Sciatic nerve (tissue), 2 donors: ENCODE measurements around the gene GSTO2. TPM values are rescaled to one million over a fixed set of nuclear protein-coding genes. Genes with fewer than 3 reads are reported as not detected.

Source experiments
- ATAC-seq: fragments of 200-7000 bp; cut with Tn5 transposase; one replicate; pipeline ENCODE4 v1.9.1; 2020; ENCODE audit warnings: mild to moderate bottlenecking, moderate library complexity
- DNase-seq: peaks from one replicate; pipeline ENCODE4 v3.0.0-alpha.2; 2020; ENCODE audit warnings: low spot score
- intact Hi-C: fragments of 100-400 bp; cut with DNase I; formaldehyde crosslinking; loops from one replicate; pipeline ENCODE4 v1.14.2; 2022
- total RNA-seq: library from RNA; stranded (reverse); fragmentation: NEBNext Ultra II Directional; extraction: Animal tissue kit (Norgen Biotek cat#: 25700); gene quantifications from one replicate; pipeline ENCODE4 v1.2.1, GENCODE V29; 2021
- donor health status: DM: no; HTN: no; CAD: no.
- donor health status: DM: no; HTN: no; CAD: no.

The GSTO2 gene
- total RNA-seq, 1 donor from 2014 or later, result 2.1 TPM

DNA sequence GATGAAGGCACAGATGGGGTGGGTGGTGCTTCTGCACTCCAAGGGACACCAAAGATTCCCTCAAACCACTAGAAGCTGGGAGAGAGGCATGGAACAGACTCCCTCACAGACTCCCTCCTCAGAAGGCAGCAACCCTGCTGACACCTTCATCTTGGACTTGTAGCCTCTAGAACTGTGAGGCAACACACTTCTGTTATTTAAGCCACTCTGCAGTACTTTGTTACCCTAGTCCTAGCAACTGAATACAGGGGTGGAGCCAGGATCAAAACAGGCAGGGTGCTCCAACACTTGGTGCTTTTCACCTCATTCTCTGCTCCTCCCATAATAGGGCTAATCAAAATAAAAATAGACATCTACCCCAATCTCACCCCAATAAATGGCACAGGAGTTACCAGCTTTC is 16.6 kb upstream of the GSTO2 start:
- intact Hi-C loops, result no loop called here
- no peak for ATAC-seq

DNA sequence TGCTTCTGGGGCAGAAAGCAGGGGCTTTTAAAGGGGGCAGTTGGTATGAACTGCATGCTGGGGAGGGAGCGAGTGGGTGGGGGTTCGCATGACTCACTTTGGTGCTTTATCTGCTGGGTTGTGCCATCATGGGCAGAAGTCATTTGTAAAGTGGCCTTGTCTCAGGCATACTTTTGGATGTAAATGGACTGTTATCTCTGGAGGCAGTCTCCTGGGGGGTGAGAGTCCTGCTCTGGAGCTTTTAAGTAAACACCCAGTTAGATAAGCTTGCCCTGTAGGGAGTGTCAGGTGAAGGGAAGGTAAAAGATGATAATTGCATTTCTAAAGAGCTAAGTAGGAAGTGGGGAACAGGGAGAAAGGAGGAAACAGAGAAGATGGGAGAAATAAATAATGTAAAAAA is 15.9 kb upstream of the GSTO2 start:
- DNase-seq (no peak), ATAC-seq (no peak)
- intact Hi-C loops, result no loop called here

More for the DNA sequence above, 16.6 kb upstream of the GSTO2 start:
- DNase-seq, result no peak

GRCh38 chr10:104253606-104254410 is 15.2 kb upstream of the GSTO2 start:
- DNase-seq (no peak), ATAC-seq (no peak)
- intact Hi-C loops, result loop anchor here (2.0 kb wide), 1 partner anchor 17 kb away; no protein-coding TSS in a partner anchor

DNA sequence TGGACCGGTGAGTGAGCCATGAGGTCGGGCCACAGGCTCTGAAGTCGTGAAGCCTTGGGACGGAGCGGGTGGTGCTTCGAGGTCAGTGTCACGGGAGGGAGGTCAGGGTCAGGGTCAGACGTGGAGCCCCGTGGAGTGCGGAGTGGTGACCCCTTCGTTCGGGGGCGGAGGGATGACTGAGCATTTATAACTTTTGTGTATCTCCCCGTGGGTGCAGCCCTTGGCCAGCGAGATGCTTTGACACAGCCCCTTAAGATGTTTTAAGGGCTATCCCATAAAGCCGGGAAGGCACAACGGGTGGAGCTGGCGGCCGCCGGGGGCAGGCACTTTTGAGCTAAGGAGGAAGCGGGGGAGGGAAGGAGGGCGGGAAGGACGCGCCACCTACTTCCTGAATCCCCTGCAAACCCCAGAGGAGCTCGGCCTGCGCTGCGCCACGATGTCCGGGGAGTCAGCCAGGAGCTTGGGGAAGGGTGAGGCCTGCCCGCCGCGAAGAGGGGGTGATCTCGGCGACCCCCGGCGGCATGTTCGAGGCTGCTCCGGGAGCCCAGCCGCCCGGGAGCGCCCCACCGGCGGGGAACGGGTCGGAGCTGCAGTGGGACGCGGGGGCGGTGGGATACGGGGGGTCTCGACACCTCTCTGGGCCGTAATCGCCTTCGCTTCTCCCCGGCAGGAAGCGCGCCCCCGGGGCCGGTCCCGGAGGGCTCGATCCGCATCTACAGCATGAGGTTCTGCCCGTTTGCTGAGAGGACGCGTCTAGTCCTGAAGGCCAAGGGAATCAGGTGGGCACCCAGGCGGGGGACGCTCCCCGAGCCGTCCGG is 14.3 kb upstream of the GSTO2 start, which contains the start of gene GSTO1:
Gene GSTO1, plus strand, starts transcription at position 400 of the 818 bp plus-strand sequence. Its CDS starts 37 bp downstream, at position 437.
- peak; percentile 93 for ATAC-seq
- intact Hi-C loops, result loop anchor here (2.0 kb wide), 1 partner anchor 18 kb away; no protein-coding TSS in a partner anchor

GRCh38 chr10:104255311-104255981 is 13.5 kb upstream of the GSTO2 start:
- intact Hi-C loops, result loop anchor here (2.0 kb wide), 1 partner anchor 19 kb away; no protein-coding TSS in a partner anchor
- DNase-seq (no peak), ATAC-seq (peak; percentile 79)

More for the DNA sequence above, 14.3 kb upstream of the GSTO2 start, which contains the start of gene GSTO1:
- DNase-seq, result peak; percentile 88

DNA sequence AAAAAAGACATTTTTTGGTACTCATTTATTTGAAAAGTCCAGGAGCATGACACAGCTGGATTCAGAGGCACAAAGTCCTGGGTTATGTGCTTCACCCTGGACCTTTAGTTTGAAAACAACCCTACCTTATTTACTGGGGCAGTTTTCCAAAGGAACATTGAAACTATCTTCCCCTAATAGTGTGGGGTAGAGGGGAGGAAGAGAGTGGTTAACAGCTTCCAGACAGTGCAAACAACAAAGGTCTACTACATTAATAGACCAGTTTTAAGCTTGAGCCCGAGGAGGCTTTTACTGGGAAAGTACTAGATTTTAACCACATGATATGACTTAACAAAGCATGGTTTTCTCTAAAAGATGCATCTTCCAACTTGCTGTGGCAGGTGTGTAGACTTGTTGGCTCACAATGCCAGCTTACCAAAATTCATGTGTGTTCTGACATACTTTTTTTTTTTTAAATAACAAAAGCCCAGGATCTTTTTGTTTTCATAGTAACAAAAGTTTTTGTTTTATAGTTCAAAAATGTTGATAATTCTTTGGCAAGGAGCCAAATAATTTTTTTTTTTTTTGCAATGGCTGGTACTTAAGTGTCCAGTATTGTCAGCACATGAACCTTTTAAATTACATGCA is 12.5 kb upstream of the GSTO2 start:
- DNase-seq (no peak), ATAC-seq (no peak)
- intact Hi-C loops, result no loop called here

GRCh38 chr10:104257235-104257634 is 11.7 kb upstream of the GSTO2 start:
- intact Hi-C loops, result no loop called here
- DNase-seq (no peak), ATAC-seq (no peak)

- DNase-seq, result no peak
- ATAC-seq, result no peak
- intact Hi-C loops, result no loop called here
Measured at GRCh38 chr10:104258209-104258608, 10.8 kb upstream of the GSTO2 start.

GRCh38 chr10:104259456-104259855 is 9.5 kb upstream of the GSTO2 start:
- no peak for ATAC-seq
- no peak for DNase-seq
- intact Hi-C loops, result no loop called here

DNA sequence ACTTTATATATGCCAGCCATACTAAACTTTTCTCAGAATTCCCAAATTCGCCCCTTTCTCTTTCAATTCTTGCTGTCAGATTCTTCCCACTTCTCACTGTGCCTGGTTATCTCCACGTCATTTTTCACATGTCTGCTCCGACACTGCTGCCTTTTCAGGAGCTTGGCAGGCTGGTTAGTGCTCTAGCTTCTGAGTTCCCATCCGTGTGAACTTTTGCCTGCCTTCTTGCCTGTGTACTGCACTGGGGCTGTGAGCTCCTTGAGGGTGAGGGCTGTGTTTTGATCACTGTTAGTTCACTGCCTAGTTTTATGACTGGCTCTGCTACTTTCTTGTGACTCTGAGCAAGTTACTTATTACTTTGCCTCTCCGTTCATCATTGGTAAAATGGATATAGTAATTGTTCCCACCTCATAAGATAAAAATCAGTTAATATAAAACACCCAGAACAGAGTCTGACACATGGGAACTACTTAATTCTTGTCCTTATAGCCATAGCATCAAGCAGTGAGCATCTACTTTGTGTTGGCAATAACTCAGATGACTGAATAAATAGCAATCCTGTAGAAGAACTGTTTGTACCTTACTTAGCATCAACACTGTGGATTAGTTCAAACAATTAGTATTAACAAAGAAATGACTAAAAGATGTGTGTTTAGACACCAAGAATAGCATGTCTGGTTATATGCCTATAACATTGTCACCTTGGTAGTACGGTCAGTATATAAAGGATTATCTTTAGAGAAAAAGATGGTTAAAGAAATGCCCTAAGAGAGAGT is 8.8 kb upstream of the GSTO2 start:
- intact Hi-C loops, result no loop called here
- no peak for ATAC-seq
- no peak for DNase-seq

- DNase-seq (no peak), ATAC-seq (no peak)
- intact Hi-C loops, result no loop called here
Measured at GRCh38 chr10:104260775-104261115, 8.2 kb upstream of the GSTO2 start.

- DNase-seq (no peak), ATAC-seq (no peak)
- intact Hi-C loops, result no loop called here
Measured at GRCh38 chr10:104262055-104262454, 6.9 kb upstream of the GSTO2 start.

- intact Hi-C loops, result no loop called here
- no peak for DNase-seq
- no peak for ATAC-seq
Measured at GRCh38 chr10:104264783-104265182, 4.2 kb upstream of the GSTO2 start.

- intact Hi-C loops, result no loop called here
Measured at GRCh38 chr10:104267721-104268404, 1.1 kb upstream of the GSTO2 start.

GRCh38 chr10:104268405-104268712 is 625 bp upstream of the GSTO2 start:
- ATAC-seq, result no peak
- no peak for DNase-seq
- intact Hi-C loops, result no loop called here

More at GRCh38 chr10:104267721-104268404, 1.1 kb upstream of the GSTO2 start:
- ATAC-seq (no peak), DNase-seq (no peak)

GRCh38 chr10:104273286-104273685 is 4.3 kb downstream of the GSTO2 start:
- intact Hi-C loops, result no loop called here
- no peak for DNase-seq
- ATAC-seq, result no peak

- DNase-seq, result no peak
- no peak for ATAC-seq
Measured at GRCh38 chr10:104273899-104274575, 5.1 kb downstream of the GSTO2 start.

More at GRCh38 chr10:104273899-104274575, 5.1 kb downstream of the GSTO2 start:
- intact Hi-C loops, result no loop called here
